SK-N-MC (cell line): ENCODE measurements around the gene MYZAP.

Experiments
- EZH2 ChIP-seq: fragments of 200-600 bp; sonication (generic); IDR thresholded peaks from one replicate; pipeline ENCODE4 v1.6.1; 2017; ENCODE audit warnings: antibody characterized with exemption
- FOXP2 ChIP-seq: optimal IDR thresholded peaks from 2 replicates; pipeline ENCODE3; 2011; ENCODE audit warnings: mild to moderate bottlenecking, moderate library complexity; ENCODE audit not compliant: insufficient read depth; ENCODE audit errors: extremely low read length, control extremely low read depth
- POLR2AphosphoS5 ChIP-seq: IDR thresholded peaks from 2 replicates; pipeline ENCODE4 v1.6.1; 2012; ENCODE audit warnings: mild to moderate bottlenecking, low read depth, low read length, borderline replicate concordance

- no peak for TF ChIP-seq POLR2AphosphoS5
- no peak for TF ChIP-seq EZH2
- no peak for TF ChIP-seq FOXP2
Observed at GRCh38 chr15:57684491-57685151, 92.9 kb downstream of the MYZAP start.
